GM19468 (cell line): ENCODE data around the gene FILIP1.

Experiments used
- ATAC-seq: cut with Tn5 transposase; IDR thresholded peaks from one replicate; pipeline ENCODE4 v1.9.1; 2021; ENCODE audit warnings: mild to moderate bottlenecking, moderate library complexity, moderate number of reproducible peaks; ENCODE audit not compliant: unreplicated experiment; ENCODE audit errors: extremely low read depth

FILIP1 gene

DNA sequence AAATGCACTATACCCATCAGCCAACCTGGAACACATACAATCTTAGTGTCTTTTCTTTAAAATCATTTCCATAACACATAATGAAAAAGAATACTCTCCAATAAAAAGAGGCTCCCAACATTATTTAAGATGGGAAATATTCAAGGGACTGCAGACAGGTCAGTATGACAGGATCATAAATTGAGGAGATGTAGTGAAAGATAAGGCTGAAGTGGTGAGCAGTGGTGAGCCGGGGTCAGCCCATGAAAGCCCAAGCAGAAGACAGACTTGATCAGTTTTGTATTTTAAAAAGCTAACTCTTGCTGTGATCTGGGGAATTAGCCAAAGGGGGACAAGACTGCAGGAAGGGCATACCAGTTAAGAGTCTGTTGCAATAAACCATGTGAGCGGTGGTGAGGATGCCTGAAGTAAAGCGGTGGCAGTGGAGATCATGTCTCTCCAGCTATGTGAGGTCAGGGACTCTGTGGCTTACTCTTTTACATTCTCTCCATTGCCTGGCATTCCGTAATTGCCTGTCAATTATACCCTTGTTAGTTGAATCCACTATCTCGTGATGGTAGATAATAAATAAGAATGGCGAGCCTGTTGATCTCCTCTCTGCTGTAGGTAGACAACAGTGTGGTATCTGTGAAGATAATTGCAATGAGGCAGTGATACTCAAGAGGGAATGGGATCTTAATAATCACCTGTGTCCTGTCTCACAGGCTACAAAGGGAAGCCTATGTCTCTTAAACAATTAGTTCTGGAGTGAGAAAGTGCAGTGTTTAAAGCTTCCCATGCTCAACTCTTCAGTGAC, 97.4 kb downstream of the FILIP1 start:
- ATAC-seq: no peak

DNA sequence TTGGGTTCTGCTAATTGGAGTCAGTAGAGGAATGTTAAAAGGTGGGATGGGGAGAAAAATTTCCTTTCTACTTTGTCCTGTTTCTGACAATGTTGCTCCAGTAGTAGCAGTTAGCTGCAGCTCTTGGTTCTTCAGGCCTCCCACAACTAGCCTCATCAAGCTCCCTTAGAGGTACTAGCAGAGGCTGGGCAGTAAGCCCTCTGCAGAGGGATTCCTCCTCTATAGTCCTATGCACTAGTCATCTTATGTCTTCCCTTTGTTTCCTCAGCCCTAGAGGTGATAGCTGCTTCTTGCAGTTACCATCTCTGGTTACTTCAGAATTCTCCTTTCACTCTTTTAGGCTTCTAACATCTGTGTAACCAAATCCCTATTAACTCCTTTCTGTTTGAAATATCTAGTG, 99.8 kb downstream of the FILIP1 start:
- no peak for ATAC-seq

DNA sequence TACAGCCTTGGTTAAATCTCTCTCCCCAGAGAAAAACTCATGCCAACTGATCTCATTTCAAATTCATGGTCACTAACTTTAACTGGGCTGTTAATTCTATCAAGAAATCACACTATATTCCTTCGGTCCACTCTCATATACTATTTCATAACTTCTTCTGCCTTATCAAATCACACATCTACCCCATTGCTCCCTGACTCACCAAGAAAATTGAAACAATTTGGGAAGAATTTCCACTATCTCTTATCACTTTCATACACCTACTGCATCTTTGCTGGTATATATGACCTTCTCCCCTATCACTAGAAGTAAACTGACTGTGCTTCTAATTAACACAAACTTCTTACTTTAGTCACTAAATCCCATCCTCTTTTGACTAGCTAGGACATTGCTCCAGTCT, 102.3 kb downstream of the FILIP1 start:
- ATAC-seq: no peak

DNA sequence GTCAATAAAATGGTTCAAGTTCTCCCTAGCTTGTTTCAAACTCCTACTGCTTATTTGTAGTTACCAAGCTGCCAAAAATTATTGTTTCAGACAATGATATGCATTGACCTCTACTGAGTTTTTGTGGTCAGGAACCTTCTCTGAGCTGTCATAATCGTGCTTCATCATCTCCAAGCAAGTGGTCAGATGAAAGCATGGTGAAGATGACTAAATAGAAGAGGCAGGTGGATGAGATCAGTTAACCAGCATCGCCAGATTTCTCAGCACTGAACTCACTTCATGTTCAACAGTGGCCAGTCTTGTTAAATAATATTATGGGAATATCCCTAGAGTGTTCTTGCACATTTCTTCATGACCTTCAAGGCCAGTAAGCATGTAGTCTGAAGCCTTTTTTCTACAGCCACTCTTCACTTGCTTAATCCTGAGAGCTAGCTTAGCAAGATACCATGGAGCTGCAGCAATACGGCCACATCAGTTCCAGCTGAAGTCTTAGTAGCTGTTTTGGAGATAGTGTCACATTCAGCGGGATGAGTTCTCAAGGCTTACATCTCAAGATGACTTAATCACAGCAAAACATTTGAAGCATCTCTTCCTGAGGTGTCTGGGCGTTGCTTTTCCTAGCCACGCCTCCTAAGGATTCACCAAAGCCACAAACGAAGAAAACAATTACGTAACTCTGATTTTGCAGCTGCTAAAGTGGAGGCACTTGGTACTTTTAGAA, 107.4 kb downstream of the FILIP1 start:
- ATAC-seq: no peak

DNA sequence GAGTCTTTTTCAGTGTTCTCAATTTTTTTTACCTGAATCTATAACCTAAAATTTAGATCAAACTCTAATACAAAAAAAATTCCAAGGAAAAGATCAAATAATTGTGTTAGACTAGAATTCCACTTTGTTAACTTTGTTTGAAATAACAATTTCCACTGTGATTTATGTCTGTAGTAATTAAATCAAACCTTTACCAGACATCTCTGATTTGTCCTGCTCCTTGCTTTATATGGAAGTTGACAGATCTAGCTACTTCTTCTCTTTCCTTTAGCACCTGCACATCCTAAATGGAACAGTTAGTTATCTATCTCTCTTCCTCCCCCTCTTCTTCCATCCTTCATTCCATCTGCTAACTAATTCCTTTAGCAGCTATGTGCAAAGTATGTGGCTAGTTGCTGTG, 109.5 kb downstream of the FILIP1 start:
- no peak for ATAC-seq

DNA sequence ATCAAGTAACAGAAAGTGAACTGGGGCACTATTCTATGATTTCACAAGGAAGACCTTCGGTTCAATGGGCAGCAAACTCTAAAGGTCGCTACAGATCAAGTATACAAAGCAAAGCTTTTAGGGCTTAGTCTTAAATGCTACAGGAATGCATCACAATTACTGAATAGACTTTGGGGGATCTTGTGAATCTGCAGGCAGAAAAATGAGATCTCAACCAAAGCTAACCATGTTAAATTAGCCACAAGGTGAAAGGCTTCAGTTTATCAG, 111.0 kb downstream of the FILIP1 start:
- ATAC-seq: no peak

DNA sequence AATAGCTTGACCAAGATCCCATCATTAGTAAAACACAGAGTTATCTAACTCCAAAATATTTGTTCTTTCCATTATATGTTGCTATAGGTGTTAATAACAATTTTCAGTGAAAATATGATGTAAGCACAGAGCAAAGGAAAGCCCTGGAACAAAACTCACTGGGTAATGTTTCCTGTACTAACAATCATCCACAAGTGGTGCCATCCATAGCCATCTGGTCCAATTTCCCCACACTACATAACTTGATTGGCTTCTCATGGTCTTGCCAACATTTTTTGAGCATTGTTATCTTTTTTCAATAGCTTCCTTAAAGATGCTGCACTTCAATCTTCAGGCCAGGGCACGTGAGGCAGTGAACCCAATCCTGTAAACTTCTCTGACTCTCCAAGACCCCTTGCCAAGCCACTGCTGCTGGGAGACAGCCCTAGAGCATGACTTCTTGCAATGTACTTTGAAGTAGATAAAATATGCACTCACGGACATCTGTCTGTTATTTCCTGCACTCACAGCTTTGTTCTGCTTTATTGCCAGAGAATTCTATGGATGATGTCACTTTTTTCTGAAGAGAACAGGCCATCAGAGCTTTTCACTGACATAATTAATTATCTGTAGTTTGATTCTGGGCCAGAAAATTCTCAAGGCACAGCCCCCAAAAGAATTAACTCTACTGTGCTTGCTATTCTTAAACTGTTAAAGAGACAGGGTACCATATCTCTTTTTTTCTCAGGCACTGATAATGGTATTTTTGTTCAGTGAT, 111.5 kb downstream of the FILIP1 start:
- no peak for ATAC-seq

DNA sequence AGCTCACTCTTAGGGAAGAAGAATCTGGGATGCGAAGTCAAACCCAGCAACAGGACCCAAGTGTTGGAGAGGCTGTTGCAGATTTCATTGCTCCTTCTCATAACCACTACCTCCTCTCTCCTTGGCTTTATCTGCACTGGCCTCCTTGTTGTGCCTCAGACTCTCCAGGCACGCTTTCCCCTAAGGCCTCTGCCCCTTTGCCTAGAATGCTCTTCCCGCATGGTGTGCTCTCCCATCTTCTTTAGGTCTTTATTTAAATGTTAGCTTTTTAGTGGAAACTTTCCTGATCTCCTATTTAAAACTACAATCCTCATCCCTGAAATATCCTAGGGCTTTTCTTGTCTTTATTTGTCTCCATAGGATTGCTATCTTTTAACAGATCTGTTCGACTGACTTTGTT, 114.1 kb downstream of the FILIP1 start:
- ATAC-seq: no peak

DNA sequence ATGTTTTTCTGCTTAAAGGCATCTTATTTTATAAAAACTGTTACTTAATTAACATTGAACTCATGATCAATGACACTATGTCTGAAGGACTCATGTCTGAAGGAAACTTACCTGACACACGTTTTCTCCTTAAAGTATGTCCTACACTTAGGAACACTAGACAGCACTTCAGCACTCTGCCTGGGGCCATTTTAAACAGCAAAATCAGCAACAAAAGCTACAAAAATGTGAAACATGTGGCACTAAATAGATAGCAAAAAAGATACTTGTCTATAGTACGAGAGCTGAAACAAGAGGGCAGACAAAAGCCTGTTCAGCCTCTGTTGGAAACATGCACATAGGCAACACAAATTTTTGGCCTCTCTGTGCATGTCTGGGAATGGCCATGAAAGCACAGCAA, 115.5 kb downstream of the FILIP1 start:
- no peak for ATAC-seq

DNA sequence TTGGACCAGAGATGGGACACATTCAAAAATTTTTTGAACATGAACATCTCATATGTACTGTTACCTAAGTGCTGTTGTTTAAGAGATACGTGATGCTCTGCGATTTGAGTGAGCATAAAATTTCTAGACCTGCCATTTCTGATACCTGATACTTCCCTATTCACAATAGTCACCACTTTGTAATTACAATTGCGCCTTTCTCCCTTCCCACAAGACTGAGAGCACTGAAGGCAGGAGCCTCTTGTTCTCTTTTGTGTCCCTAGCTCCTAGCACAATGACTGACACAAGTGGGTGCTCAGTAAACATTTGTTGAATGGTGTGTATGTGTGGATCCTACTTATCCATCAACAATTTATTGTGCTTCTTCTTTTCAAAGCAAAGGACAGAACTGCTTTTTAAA, 116.2 kb downstream of the FILIP1 start:
- ATAC-seq: no peak

DNA sequence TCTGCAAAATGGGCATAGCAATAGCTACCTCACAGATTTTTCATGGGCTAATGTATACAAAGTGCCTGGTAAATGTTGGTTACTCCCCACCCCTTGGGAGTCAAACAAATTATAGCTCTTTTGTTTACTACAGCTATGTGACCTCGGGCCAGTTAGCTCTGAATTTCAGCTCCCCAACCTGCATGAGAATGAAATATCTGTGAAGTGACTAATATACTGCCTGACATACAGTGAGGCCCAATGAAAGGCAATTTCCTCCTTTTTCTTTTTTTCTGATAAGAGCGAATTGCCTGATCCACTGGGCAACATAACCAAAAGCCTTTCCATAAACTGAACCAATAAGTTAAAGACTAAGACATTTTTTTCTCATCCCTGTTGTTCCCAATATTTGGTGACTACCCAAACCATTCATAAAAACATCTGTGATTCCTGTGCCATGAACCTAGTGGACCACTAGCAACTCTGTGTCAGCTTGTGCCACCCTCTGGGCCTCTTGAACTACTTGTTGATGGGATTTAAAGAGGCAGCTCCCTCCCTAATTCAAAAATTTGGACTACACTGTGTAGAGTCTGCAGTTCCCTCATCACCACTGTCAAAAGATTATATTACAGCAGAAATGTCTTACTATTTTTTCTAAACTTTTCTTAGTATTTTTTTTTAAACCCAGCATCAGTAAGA, 117.1 kb downstream of the FILIP1 start:
- no peak for ATAC-seq

DNA sequence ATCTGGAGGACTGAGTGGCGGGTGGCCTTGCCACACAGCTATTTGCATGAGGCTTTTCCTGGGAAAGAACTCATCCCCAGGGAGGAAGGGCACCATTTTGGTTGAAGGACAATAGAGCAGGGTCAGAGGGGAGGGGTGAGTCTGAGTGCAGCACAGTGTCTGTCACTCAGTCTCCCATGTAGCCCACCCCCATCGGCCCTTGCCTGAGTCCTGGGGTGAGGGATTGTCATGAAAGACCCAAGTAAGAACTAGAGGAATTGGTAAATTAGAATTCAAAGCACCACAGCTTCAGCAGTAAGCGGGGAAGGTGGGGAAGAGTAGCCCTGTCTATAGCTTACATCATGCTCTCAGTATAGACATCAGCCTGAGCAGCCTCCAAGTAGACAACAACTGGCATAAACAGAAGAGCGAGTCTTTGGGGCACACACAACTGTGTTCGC, 118.6 kb downstream of the FILIP1 start:
- ATAC-seq: no peak

DNA sequence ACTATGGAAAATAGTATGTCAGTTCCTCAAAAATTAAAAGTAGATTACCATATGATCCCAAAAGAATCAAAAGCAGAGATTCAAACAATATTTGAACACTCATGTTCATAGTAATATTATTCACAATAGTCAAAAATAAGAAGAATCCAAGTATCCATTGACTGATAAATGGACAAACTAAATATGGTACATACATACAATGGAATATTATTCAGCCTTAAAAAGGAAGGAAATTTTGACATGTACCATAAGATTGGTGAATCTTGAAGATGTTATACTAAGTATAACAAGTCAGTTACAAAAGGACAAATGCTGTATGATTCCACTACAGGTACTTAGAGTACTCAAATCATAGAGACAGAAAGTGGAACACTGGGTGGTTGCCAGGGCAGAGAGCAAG, 120.7 kb downstream of the FILIP1 start:
- ATAC-seq: no peak

DNA sequence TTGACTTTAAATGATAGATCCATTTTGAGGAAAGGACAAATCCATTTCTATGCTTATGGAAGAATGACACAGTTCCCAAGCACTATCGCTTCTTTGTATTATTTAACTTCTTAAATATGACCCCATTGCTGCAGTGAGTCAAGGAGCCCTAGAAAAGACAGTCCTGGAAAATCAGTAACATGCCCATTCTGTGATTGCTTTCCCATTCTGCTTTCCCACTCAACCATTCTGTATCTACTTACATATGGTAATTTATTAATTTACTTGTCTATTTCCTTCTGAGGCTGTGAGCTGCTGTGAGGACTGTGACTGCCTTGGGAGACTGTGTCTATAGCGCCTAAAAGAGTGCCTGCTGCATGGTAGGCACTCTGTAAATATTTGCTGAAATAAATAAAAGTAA, 123.6 kb downstream of the FILIP1 start:
- ATAC-seq: no peak

DNA sequence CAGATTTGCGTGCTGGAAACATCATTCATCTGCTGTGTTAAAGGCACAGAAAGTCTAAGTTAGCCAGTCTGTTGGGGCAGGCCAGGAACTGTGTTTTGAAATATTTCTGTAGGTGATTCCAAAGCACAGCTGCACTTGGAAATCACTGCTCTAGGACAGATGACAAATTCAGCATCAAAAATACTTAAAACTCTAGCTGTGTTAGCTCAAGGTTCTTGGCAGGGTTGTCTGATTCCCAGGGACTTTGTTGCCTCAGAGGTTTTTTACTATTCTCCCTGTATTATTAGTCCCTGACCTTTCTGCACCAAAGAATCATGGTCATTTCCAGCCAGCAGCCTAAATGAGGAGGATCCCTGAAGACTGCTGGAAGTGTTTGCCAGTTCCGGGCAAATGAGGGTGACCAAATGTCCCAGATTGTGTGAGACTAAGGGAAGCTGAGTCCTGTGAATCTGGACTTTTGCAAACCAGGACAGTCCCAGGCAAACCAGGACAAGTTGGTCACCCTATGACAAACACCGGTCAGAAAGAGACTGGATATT, 124.7 kb downstream of the FILIP1 start:
- ATAC-seq: no peak

DNA sequence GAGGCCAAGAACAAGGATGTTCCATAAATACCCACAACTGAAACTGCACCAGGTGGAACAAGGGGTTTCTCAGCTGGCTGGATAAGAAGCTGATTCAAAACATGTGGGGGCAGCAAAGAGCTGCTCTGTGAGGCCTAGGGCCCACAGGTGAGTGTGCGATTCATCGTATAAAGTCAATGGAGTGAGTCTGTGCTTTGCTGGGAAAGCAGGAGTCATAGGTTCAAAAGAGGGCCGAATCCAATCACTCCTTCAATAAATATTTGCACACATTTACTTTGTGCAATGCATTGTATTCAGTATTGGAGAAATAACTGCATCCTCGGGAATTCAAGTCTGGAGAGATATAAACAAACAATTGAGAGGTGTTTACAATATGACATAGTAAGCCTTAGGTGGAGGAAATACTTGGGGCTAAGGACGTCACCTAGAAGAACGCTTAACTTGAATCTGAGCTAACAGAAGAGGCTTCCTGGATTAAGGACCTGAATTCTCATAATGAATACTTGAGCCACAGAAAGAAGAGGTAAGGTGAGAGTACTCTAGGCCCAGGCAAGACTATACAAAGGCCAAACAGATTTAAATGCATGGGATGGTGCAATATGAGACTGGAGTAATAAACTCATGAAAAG, 125.3 kb downstream of the FILIP1 start:
- ATAC-seq: no peak

DNA sequence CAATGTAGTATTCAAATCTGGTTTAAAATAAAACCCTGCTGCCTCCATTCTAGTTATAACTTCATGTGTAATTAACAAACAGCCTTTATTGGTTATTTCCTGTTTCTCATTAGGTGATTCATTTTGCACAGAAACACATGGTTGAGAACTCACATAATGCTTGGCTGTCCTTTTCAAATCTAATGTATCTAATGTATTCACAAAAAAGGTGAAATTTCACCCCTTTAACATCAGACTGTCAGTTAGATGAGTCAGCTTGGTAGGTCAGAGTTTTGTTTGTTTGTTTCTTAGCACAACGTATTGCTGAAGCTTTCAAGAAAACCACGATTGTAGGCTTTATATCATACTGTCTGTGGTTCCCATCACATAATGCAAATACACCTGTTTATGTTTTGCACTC, 130.3 kb downstream of the FILIP1 start:
- no peak for ATAC-seq

DNA sequence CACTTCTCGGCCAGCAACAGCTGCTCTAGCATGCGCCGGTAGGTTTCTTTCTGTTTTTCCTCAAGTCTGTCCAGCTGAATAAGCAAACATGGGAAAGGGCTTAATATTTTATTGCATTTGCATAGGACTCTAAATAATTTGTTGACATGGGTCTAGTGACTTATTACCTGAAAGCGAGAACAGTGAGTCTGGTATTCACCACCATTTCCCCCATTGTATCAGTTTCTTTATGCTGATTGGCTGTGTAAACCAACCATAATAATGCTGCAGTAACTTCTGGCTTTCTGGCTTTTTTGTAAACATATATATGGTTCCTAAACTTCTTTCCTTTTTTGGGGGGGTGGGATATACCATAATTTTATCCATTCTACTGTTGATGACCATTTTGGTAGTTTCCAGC, 140.0 kb downstream of the FILIP1 start:
- no peak for ATAC-seq

DNA sequence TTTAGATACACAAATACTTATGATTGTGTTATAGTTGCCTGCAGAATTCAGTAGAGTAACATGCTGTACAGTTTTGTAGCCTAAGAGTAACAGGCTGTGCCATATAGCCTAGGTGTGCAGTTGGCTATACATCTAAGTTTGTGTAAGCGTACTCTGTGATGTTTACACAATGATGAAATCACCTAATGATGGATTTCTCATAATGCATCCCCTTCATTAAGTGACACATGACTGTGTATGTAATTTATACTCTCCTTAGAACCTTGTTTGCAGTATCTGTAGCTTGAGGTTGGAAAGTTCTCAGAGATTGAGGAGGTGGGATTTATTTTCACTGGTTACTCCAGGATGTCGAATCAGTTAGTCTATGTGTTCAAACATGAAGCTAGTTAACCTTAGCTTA, 142.0 kb downstream of the FILIP1 start:
- no peak for ATAC-seq

DNA sequence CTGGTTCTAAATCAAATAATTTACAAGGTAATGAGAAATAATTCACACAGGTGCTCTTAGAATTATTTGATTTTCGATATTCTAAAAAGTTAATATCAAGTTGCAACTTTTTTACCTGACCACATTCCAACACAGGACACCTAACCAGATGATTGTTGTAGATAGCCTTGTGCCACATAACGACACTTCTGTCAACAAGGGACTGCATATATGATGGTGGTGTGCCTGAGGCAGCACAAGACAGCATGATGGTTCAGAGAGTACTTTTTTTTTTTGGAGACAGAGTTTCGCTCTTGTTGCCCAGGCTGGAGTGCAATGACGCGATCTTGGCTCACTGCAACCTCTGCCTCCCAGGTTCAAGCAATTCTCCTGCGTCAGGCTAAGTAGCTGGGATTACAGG, 142.8 kb downstream of the FILIP1 start:
- ATAC-seq: no peak
